ENCODE results near the gene PPP2R3B.
"Not testable (repeated sequence)": the region's sequence is repeated elsewhere in the genome, so short reads cannot be mapped to it uniquely, and the experiment has no call there.

PPP2R3B gene

GRCh38 chrX:404656-405055, 17.9 kb upstream of the PPP2R3B start:
- DNase-seq, result no peak

DNA sequence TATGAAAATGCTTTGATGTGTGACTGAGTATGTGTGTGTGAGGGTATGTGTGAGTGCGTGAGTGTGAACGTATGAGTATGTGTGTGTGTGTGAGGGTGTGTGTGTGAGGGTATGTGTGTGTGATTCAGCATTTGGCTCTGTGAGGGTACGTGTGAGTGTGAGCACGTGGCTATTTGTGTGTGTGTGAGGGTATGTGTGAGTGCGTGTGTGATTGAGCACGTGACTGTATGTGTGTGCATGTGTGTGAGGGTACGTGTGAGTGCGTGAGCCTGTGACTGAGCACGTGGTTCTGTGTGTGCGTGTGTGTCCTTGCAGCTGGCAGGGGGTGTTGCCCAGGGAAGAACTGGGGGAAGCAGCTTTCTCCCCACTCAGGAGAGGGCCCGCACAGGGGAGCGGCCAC, 16.1 kb upstream of the PPP2R3B start:
- no peak for DNase-seq

DNA sequence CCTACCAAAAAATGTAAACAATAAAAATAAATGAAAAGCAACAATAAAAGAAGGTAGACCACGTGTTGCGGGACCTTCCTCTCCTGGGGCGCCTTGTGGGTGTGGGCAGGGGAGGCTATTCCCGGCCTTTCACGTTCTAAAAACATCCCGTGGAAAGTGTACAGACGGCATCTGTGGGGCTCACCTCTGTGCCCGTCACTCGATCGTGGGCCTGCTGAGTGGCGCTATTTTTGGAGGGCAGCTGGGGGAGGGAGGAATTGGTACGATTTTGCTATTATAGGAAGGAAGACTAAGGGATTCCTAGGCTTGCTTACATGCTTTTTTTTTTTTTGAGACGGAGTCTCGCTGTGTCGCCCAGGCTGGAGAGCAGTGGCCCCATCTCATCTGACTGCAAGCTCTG, 13.6 kb upstream of the PPP2R3B start:
- DNase-seq, result no peak

- DNase-seq, result no peak
Measured at GRCh38 chrX:397575-397974, 10.9 kb upstream of the PPP2R3B start.

DNA sequence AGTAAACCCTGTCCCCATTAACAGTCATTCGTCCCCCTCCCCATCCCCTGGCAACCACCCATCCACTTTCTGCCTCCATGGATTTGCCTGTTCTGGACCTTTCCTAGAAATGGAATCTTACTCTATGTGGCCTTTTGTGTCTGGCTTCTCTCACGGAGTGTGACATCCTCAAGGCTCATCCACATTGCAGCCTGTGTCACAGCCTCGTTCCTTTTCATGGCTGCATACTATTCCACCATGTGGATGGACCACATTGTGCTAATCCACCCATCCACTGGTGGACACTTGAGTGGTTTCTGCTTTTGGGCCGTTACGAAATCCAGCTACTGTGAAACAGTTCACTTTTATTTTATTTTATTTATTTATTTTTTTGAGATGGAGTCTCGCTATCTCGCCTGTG, 8.1 kb upstream of the PPP2R3B start:
- DNase-seq, result no peak

DNA sequence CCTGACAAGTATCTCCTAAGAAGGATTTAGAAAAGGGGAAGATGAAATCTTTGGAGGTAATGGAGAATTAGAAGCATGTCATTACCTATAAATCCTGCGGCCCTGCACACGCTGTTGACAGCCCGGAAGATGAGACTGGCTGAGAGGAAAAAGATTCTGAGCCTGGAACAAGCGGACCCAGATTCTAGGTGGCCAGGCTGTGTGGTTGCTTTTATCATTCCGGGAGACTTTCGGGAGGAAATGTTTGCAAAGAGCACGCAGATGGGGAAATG, 5.8 kb upstream of the PPP2R3B start:
- DNase-seq, result no peak

DNA sequence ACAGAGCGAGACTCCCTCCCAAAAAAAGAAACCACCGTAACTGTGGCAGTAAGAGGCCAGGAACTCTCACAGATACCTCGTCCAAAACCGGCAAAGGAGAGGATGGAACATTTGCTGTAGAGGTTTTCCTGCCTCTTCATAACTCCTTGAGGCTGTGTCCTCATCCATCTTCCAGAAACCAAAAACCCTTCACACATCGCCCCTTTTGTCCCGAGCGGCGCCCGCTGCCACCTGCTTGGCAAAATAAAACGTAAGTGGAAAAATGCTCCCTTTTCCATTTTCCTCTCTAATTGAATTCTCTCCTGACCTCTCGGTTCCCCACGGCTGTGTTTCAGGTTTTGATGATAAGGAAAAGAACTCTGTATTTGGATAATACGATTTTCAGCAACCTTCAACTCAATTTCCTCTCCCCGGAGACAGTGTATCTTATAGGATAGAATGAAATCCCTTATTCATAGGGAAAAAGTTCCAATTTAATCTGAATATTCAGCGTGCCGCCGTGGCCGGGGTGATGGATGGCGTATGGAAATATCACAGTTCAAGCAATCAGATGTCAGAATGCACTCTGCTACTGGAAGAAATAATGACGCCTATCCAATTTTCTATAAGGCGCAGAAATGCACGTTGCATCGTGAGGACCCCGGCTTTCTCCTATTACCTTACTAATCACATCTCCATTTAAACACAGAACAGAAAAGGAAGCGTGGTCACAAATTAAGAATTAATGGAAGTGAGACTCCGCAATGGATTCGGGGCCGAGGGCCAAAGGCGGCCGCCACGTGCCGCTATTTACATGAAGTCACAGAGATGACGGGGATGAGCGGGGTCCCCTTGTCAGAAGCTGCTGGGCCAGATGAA, 5.2 kb upstream of the PPP2R3B start:
- no peak for DNase-seq

DNA sequence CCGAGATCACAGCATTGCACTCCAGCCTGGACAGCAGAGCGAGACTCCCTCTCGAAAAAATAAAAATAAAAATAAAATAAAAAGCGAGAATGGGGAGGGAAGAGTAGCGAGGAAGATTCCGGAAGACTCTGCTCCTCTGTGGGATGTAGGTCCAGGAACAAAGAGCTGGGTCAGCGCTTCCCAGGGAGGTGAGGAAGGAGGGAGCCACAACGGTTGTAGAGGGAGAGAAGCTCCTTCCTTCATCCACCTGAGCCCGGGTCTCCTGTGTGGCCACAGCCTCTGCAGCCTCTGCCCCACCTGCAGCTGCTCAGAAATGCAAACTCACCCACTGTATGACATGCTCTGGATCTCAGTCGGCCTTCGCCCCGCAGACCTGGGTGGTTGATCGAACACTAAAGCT, 3.8 kb upstream of the PPP2R3B start:
- no peak for DNase-seq

GRCh38 chrX:389021-389441, 2.3 kb upstream of the PPP2R3B start:
- no peak for DNase-seq

DNA sequence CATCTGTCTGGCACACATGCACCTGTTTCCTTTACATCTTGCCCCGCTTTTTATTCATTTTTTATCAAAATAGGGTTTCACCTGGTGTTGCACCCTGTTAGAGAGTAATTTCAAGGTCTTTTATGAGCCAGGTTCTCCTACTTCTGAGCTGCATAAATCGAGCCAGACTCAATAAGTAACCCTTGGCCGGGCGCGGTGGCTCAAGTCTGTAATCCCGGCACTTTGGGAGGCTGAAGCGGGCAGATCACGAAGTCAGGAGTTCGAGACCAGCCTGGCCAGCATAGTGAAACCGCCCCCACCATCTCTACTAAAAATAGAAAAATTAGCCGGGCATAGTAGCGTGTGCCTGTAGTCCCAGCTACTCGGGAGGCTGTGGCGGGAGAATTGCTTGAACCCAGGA, 1.0 kb upstream of the PPP2R3B start:
- DNase-seq, result no peak

GRCh38 chrX:386239-386767, 404 bp downstream of the PPP2R3B start:
- DNase-seq, result peak; percentile 46

GRCh38 chrX:385736-386135, 971 bp downstream of the PPP2R3B start:
- DNase-seq, result not testable (repeated sequence)

- no peak for DNase-seq
Measured at GRCh38 chrX:384861-385260, 1.8 kb downstream of the PPP2R3B start.

- peak; percentile 29 for DNase-seq
Measured at GRCh38 chrX:378443-378842, 8.3 kb downstream of the PPP2R3B start.

DNA sequence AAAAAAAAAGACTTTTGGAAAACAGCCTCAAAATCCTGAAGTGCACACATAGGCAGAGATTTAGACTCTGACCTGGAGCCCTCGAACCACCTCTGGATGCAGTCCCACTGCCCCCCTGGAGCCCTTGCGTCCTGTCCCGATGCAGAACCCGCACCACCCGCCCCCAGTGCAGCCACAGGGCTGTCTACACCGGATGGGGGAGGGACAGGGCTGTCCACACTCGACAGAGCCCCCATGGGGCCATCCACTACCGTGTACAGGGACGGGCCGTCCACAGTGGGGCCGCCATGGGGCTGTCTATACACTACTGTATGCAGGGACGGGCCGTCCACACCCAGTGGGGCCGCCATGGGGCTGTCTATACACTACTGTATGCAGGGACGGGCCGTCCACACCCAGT, 10.5 kb downstream of the PPP2R3B start:
- DNase-seq, result not testable (repeated sequence)

- DNase-seq, result no peak
Measured at GRCh38 chrX:375181-376036, 11.3 kb downstream of the PPP2R3B start.

GRCh38 chrX:374596-374995, 12.1 kb downstream of the PPP2R3B start:
- no peak for DNase-seq

DNA sequence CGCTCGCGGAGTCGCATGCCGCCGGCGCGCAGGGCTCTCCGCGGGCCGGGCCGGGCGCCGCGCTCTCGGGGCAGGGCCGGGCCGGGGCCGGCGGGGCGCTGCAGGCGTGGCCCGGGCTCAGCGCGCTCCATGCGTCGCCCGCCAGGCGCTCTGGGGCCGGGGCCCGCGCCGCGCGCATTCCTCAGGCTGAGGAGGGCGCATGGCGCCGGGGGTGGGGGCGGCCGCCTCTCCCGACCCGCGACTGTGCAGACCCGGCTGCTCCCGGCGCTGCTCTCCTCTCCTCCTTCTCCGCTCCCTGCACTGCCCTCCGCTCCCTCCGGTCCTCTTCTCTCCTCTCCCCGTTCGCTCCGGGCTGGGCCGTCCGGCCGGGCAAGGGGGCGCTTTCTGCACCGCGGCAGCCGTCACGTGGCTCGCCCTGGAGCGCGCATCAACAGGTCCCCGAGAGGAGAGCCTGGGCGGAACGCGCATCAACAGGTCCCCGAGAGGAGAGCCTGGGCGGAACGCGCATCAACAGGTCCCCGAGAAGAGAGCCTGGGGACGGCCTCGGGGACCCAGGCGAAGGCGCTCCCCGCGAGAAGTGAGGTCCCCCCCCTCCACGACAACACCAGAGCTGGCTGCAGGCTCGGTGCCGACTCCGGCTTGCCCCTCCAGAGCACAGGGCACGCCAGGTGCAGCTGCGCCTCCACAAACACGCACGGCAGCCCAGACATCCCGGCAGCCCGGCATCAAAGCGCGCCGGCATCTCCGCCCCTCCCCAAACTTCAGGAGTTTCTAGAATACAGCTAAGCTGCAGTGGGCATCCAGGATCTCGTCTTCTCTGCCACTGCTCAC, 12.9 kb downstream of the PPP2R3B start:
- DNase-seq, result peak; percentile 41

DNA sequence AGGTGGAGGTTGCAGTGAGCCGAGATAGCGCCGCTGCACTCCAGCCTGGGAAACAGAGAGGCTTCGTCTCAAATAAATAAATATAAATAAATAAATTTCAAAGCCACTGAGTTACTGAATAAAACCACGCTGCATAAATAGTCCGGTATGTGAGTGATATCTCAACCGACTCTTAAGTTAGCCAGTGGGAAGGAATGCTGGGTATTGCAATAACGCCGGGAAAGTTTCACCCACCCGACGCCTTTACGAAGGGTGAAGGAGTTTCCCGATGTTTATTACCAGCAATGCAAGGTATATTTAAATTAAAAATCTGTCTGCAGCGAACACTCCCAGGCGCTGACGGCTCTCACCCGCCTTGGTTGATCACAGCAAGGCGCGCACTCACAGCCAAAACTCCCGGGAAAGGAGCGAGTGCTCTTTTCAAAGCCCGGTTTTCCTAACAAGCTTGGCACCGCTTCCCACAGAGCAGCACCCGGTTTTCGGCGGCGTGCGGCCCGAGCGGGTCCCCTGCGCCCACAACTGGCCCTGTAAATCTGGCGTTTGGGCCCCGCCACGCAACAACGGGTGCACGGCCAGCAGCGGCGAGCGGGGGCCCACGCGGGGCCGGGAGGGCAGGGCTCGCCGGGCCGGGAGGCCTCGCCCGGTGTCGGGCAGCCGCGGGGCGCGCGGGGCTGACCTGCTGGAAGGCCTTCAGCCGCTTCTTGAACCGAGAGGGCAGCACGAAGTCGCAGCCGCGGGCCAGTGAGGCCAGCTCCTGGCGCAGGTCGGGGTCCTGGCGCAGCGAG, 13.7 kb downstream of the PPP2R3B start:
- DNase-seq, result no peak

GRCh38 chrX:371907-372306, 14.8 kb downstream of the PPP2R3B start:
- DNase-seq, result no peak

DNA sequence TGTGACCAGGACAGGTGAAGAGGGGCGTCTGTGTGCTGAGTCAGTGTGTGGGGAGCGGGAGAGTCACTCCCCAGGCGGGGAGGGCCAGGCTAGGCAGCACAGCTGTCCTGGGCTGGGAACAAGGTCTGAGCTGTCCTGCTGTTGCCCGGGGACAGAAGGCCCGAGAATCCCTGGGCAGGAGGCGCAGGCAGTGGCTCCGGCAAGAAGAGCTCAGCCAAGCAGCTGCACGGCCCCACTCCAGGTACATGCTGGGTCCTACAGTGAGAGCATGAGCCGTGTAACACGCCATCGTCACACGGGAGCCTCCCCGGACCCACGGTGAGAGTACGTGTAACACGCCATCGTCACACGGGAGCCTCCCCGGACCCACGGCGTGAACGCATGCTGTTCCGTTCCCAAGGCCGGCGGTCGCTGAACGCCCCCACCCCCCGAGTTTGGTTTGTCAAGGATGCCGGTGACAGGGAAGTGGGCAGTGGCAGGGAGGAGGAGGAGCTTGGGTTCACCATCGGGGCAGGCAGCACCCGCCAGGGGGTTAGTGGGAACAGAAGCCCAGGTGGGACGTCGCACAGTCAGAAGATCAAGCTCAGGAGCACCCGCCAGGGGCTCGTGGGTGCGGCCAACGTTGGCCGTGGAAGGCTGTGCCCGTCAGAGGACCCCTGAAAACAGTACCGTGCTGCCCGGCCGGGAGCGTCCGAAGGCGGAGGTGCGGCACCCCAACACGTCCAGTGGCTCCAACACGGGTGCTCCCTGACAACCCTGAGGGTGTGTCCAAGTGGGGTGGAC, 15.6 kb downstream of the PPP2R3B start:
- no peak for DNase-seq

All from activated CD4-positive, alpha-beta T cell treated with anti-CD3 and anti-CD28 coated beads, Interleukin-2, Interleukin-6, amounts not matched to agents 100 ng/mL and 50 ng/mL, durations not matched to agents 16 hours and 8 hours (primary cell).